ENCODE data around the gene TMEM107. TPM values are rescaled to one million over a fixed set of nuclear protein-coding genes. Genes with fewer than 3 reads are reported as not detected.

TMEM107 gene
- total RNA-seq, 1 donor from 2014 or later: 24.6 TPM

- no peak for DNase-seq (ENCODE audit: low spot score, unreplicated experiment)
- Mint-ChIP-seq H3K27ac (no peak overlapping the region), H3K9me3 (ENCODE audit: low read depth) (no peaks in the 10 kb centered on the region), H3K4me1 (ENCODE audit: low read depth) (no peaks in the 10 kb centered on the region), H3K36me3 (ENCODE audit: insufficient read depth) (peaks cover 8% of the 10 kb centered on the region), H3K4me3 (ENCODE audit: low read depth) (no peak overlapping the region), H3K27me3 (peaks cover 10% of the 10 kb centered on the region)
- TF ChIP-seq, protein P1, sequence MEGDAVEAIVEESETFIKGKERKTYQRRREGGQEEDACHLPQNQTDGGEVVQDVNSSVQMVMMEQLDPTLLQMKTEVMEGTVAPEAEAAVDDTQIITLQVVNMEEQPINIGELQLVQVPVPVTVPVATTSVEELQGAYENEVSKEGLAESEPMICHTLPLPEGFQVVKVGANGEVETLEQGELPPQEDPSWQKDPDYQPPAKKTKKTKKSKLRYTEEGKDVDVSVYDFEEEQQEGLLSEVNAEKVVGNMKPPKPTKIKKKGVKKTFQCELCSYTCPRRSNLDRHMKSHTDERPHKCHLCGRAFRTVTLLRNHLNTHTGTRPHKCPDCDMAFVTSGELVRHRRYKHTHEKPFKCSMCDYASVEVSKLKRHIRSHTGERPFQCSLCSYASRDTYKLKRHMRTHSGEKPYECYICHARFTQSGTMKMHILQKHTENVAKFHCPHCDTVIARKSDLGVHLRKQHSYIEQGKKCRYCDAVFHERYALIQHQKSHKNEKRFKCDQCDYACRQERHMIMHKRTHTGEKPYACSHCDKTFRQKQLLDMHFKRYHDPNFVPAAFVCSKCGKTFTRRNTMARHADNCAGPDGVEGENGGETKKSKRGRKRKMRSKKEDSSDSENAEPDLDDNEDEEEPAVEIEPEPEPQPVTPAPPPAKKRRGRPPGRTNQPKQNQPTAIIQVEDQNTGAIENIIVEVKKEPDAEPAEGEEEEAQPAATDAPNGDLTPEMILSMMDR (IDR thresholded peaks at IDR 0.05; ENCODE audit: unreplicated experiment): no peak
These were observed 37.9 kb downstream of the TMEM107 start for GRCh38 chr17:8138374-8138671.

GRCh38 chr17:8137645-8138373 is 38.4 kb downstream of the TMEM107 start:
- Mint-ChIP-seq H3K27me3 (peaks cover 10% of the 10 kb centered on the region), H3K27ac (no peak overlapping the region), H3K9me3 (ENCODE audit: low read depth) (no peaks in the 10 kb centered on the region), H3K4me3 (ENCODE audit: low read depth) (no peak overlapping the region), H3K36me3 (ENCODE audit: insufficient read depth) (peaks cover 8% of the 10 kb centered on the region), H3K4me1 (ENCODE audit: low read depth) (no peaks in the 10 kb centered on the region)
- TF ChIP-seq, protein P1 (IDR thresholded peaks at IDR 0.05; ENCODE audit: unreplicated experiment): no peak
- no peak for DNase-seq (ENCODE audit: low spot score, unreplicated experiment)

DNA sequence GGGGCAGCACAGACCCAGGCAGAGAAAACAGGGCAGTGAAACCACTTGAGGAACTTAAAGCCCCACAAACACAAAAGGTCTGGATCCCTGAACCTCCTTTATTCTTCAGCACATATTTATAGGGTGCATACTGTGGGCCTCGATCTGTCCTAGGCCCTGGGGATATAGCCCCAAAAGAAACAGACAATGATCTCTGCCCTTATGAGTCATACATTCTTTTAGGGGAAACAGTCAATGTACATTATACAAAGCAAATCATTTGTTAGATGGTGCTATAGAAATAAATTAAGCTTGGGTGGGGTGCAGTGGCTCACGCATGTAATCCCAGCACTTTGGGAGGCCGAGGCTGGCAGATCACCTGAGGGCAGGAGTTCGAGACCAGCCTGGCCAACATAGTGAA is 42.2 kb downstream of the TMEM107 start:
- DNase-seq (ENCODE audit: low spot score, unreplicated experiment): no peak
- no peaks in the 10 kb centered on the region for H3K4me1 Mint-ChIP-seq (ENCODE audit: low read depth)
- no peak overlapping the region for H3K27ac Mint-ChIP-seq
- TF ChIP-seq, protein P1 (IDR thresholded peaks at IDR 0.05; ENCODE audit: unreplicated experiment): no peak
- H3K4me3 Mint-ChIP-seq (ENCODE audit: low read depth): no peak overlapping the region
- peaks cover 31% of the 10 kb centered on the region for H3K27me3 Mint-ChIP-seq
- no peaks in the 10 kb centered on the region for H3K36me3 Mint-ChIP-seq (ENCODE audit: insufficient read depth)
- H3K9me3 Mint-ChIP-seq (ENCODE audit: low read depth): no peaks in the 10 kb centered on the region

DNA sequence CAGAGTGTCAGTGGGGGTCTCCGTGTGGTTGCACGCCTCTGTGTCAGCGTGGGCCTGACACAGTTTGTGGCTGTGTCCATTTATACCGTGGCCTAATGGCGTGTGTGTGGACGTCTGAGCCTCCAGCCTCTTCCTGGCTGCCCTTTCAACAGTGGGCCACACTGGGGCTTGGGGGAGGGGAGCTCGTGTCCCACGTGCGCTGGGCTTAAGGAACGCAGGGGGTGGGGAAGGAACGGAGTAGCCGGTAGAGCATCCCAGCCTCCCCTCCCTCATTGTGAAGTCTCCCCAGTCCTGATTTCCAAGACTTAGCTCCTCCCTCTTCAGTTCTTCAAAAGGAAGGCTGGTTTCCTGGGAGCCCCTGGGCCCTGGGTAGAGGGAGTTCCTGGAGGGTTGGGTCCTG is 42.8 kb downstream of the TMEM107 start:
- peaks cover 34% of the 10 kb centered on the region for H3K27me3 Mint-ChIP-seq
- no peak for DNase-seq (ENCODE audit: low spot score, unreplicated experiment)
- TF ChIP-seq, protein P1 (IDR thresholded peaks at IDR 0.05; ENCODE audit: unreplicated experiment): no peak
- no peaks in the 10 kb centered on the region for H3K9me3 Mint-ChIP-seq (ENCODE audit: low read depth)
- no peak overlapping the region for H3K4me3 Mint-ChIP-seq (ENCODE audit: low read depth)
- no peak overlapping the region for H3K27ac Mint-ChIP-seq
- H3K36me3 Mint-ChIP-seq (ENCODE audit: insufficient read depth): no peaks in the 10 kb centered on the region
- H3K4me1 Mint-ChIP-seq (ENCODE audit: low read depth): no peaks in the 10 kb centered on the region

- TF ChIP-seq, protein P1 (IDR thresholded peaks at IDR 0.05; ENCODE audit: unreplicated experiment): no peak
- Mint-ChIP-seq H3K27me3 (peaks cover 43% of the 10 kb centered on the region), H3K36me3 (ENCODE audit: insufficient read depth) (no peaks in the 10 kb centered on the region), H3K27ac (no peak overlapping the region), H3K9me3 (ENCODE audit: low read depth) (no peaks in the 10 kb centered on the region), H3K4me1 (ENCODE audit: low read depth) (peaks cover 4% of the 10 kb centered on the region), H3K4me3 (ENCODE audit: low read depth) (no peak overlapping the region)
- no peak for DNase-seq (ENCODE audit: low spot score, unreplicated experiment)
These were observed 44.2 kb downstream of the TMEM107 start for GRCh38 chr17:8131844-8132441.

All from progenitor cell of endocrine pancreas (in vitro differentiated cells).